ENCODE data around the gene MUSTN1. TPM values are rescaled to one million over a fixed set of nuclear protein-coding genes. Genes with fewer than 3 reads are reported as not detected.
A peak's percentile ranks its signal among the peaks of the same experiment; 100 is the strongest.

MUSTN1 gene
- total RNA-seq, 2 experiments from 2014 or later: 1.3 to 1.9 TPM

- POLR2A ChIA-PET: interaction anchor here (1.6 kb wide), 1 partner anchor 17 kb away, joined by 3 read pairs; no protein-coding TSS in a partner anchor
- Mint-ChIP-seq H3K4me3 (no peak overlapping the region), H3K27me3 (no peaks in the 10 kb centered on the region), H3K4me1 (peaks cover 2% of the 10 kb centered on the region), H3K9me3 (no peaks in the 10 kb centered on the region), H3K36me3 (no peaks in the 10 kb centered on the region), H3K27ac (no peak overlapping the region)
- ATAC-seq (ENCODE audit: low read depth): no peak
- DNase-seq: no peak
Observed at GRCh38 chr3:52819936-52820335, 14.9 kb downstream of the MUSTN1 start.

- H3K4me3 Mint-ChIP-seq: no peak overlapping the region
- no peaks in the 10 kb centered on the region for H3K27me3 Mint-ChIP-seq
- peaks cover 2% of the 10 kb centered on the region for H3K4me1 Mint-ChIP-seq
- ATAC-seq (ENCODE audit: low read depth) (no peak), DNase-seq (no peak)
- H3K36me3 Mint-ChIP-seq: no peaks in the 10 kb centered on the region
- POLR2A ChIA-PET: no interaction called here
- H3K27ac Mint-ChIP-seq: no peak overlapping the region
- H3K9me3 Mint-ChIP-seq: no peaks in the 10 kb centered on the region
Observed at GRCh38 chr3:52817860-52818259, 17.0 kb downstream of the MUSTN1 start.

- Mint-ChIP-seq H3K4me3 (no peak overlapping the region), H3K4me1 (peaks cover 2% of the 10 kb centered on the region), H3K9me3 (no peaks in the 10 kb centered on the region), H3K27ac (no peak overlapping the region), H3K36me3 (no peaks in the 10 kb centered on the region), H3K27me3 (no peaks in the 10 kb centered on the region)
- DNase-seq (no peak), ATAC-seq (ENCODE audit: low read depth) (no peak)
- POLR2A ChIA-PET: no interaction called here
Observed at GRCh38 chr3:52817221-52817620, 17.6 kb downstream of the MUSTN1 start.

GRCh38 chr3:52816654-52817053 is 18.2 kb downstream of the MUSTN1 start:
- DNase-seq: no peak
- peaks cover 2% of the 10 kb centered on the region for H3K4me1 Mint-ChIP-seq
- no peak for ATAC-seq (ENCODE audit: low read depth)
- POLR2A ChIA-PET: no interaction called here
- H3K9me3 Mint-ChIP-seq: no peaks in the 10 kb centered on the region
- H3K27me3 Mint-ChIP-seq: no peaks in the 10 kb centered on the region
- H3K4me3 Mint-ChIP-seq: no peak overlapping the region
- no peaks in the 10 kb centered on the region for H3K36me3 Mint-ChIP-seq
- no peak overlapping the region for H3K27ac Mint-ChIP-seq

- DNase-seq: no peak
- Mint-ChIP-seq H3K27me3 (no peaks in the 10 kb centered on the region), H3K9me3 (no peaks in the 10 kb centered on the region)
Observed at GRCh38 chr3:52816199-52816598, 18.6 kb downstream of the MUSTN1 start.

GRCh38 chr3:52813810-52814209 is 21.0 kb downstream of the MUSTN1 start:
- ATAC-seq (ENCODE audit: low read depth): no peak
- no peaks in the 10 kb centered on the region for H3K36me3 Mint-ChIP-seq
- H3K27ac Mint-ChIP-seq: no peak overlapping the region
- peaks cover 12% of the 10 kb centered on the region for H3K4me1 Mint-ChIP-seq
- H3K27me3 Mint-ChIP-seq: peaks cover 4% of the 10 kb centered on the region
- no peak overlapping the region for H3K4me3 Mint-ChIP-seq
- DNase-seq: no peak
- POLR2A ChIA-PET: no interaction called here
- no peaks in the 10 kb centered on the region for H3K9me3 Mint-ChIP-seq

More at GRCh38 chr3:52816199-52816598, 18.6 kb downstream of the MUSTN1 start:
- H3K4me3 Mint-ChIP-seq: no peak overlapping the region
- ATAC-seq (ENCODE audit: low read depth): no peak
- no peak overlapping the region for H3K27ac Mint-ChIP-seq
- H3K4me1 Mint-ChIP-seq: peaks cover 2% of the 10 kb centered on the region
- no peaks in the 10 kb centered on the region for H3K36me3 Mint-ChIP-seq
- POLR2A ChIA-PET: no interaction called here

- ATAC-seq (ENCODE audit: low read depth): no peak
- Mint-ChIP-seq H3K36me3 (no peaks in the 10 kb centered on the region), H3K27ac (peak overlapping the region; percentile 33), H3K4me1 (peaks cover 16% of the 10 kb centered on the region), H3K4me3 (no peak overlapping the region), H3K27me3 (peaks cover 4% of the 10 kb centered on the region), H3K9me3 (no peaks in the 10 kb centered on the region)
- POLR2A ChIA-PET: no interaction called here
- DNase-seq: no peak
Observed at GRCh38 chr3:52811452-52812011, 23.3 kb downstream of the MUSTN1 start.

- H3K4me1 Mint-ChIP-seq: peaks cover 16% of the 10 kb centered on the region
- H3K27me3 Mint-ChIP-seq: peaks cover 4% of the 10 kb centered on the region
- no peak overlapping the region for H3K4me3 Mint-ChIP-seq
- no peak overlapping the region for H3K27ac Mint-ChIP-seq
- no peaks in the 10 kb centered on the region for H3K9me3 Mint-ChIP-seq
- POLR2A ChIA-PET: no interaction called here
- DNase-seq (no peak), ATAC-seq (ENCODE audit: low read depth) (no peak)
- no peaks in the 10 kb centered on the region for H3K36me3 Mint-ChIP-seq
Observed at GRCh38 chr3:52810923-52811322, 23.9 kb downstream of the MUSTN1 start.

- Mint-ChIP-seq H3K36me3 (no peaks in the 10 kb centered on the region), H3K9me3 (no peaks in the 10 kb centered on the region), H3K4me1 (peaks cover 16% of the 10 kb centered on the region), H3K4me3 (no peak overlapping the region), H3K27me3 (peaks cover 4% of the 10 kb centered on the region), H3K27ac (peak overlapping the region; percentile 7)
- POLR2A ChIA-PET: no interaction called here
- ATAC-seq (ENCODE audit: low read depth) (peak; percentile 62), DNase-seq (no peak)
Observed at GRCh38 chr3:52809662-52810377, 25.0 kb downstream of the MUSTN1 start.

- peaks cover 16% of the 10 kb centered on the region for H3K4me1 Mint-ChIP-seq
Observed at GRCh38 chr3:52809149-52809548, 25.7 kb downstream of the MUSTN1 start.

GRCh38 chr3:52805270-52806039 is 29.4 kb downstream of the MUSTN1 start:
- no peak for DNase-seq
- H3K4me1 Mint-ChIP-seq: peaks cover 16% of the 10 kb centered on the region
- H3K27me3 Mint-ChIP-seq: peaks cover 4% of the 10 kb centered on the region
- no peak overlapping the region for H3K4me3 Mint-ChIP-seq
- no peaks in the 10 kb centered on the region for H3K9me3 Mint-ChIP-seq
- no peak for ATAC-seq (ENCODE audit: low read depth)
- POLR2A ChIA-PET: no interaction called here
- H3K27ac Mint-ChIP-seq: no peak overlapping the region
- H3K36me3 Mint-ChIP-seq: no peaks in the 10 kb centered on the region

More at GRCh38 chr3:52809149-52809548, 25.7 kb downstream of the MUSTN1 start:
- H3K27me3 Mint-ChIP-seq: peaks cover 4% of the 10 kb centered on the region
- H3K36me3 Mint-ChIP-seq: no peaks in the 10 kb centered on the region
- no peak overlapping the region for H3K4me3 Mint-ChIP-seq
- ATAC-seq (ENCODE audit: low read depth) (no peak), DNase-seq (no peak)
- H3K27ac Mint-ChIP-seq: no peak overlapping the region
- POLR2A ChIA-PET: no interaction called here
- H3K9me3 Mint-ChIP-seq: no peaks in the 10 kb centered on the region

GRCh38 chr3:52801839-52802238 is 33.0 kb downstream of the MUSTN1 start:
- no peak overlapping the region for H3K4me3 Mint-ChIP-seq
- POLR2A ChIA-PET: no interaction called here
- DNase-seq: no peak
- H3K27ac Mint-ChIP-seq: no peak overlapping the region
- no peaks in the 10 kb centered on the region for H3K4me1 Mint-ChIP-seq
- no peaks in the 10 kb centered on the region for H3K9me3 Mint-ChIP-seq
- ATAC-seq (ENCODE audit: low read depth): no peak
- H3K27me3 Mint-ChIP-seq: no peaks in the 10 kb centered on the region
- no peaks in the 10 kb centered on the region for H3K36me3 Mint-ChIP-seq

- no peaks in the 10 kb centered on the region for H3K9me3 Mint-ChIP-seq
- H3K27me3 Mint-ChIP-seq: no peaks in the 10 kb centered on the region
- DNase-seq (no peak), ATAC-seq (ENCODE audit: low read depth) (no peak)
- no peak overlapping the region for H3K27ac Mint-ChIP-seq
- H3K4me3 Mint-ChIP-seq: no peak overlapping the region
- H3K36me3 Mint-ChIP-seq: no peaks in the 10 kb centered on the region
- POLR2A ChIA-PET: no interaction called here
- no peaks in the 10 kb centered on the region for H3K4me1 Mint-ChIP-seq
Observed at GRCh38 chr3:52800079-52800478, 34.7 kb downstream of the MUSTN1 start.

GRCh38 chr3:52798978-52799476 is 35.8 kb downstream of the MUSTN1 start:
- no peak overlapping the region for H3K27ac Mint-ChIP-seq
- DNase-seq: no peak
- H3K36me3 Mint-ChIP-seq: no peaks in the 10 kb centered on the region
- no peaks in the 10 kb centered on the region for H3K4me1 Mint-ChIP-seq
- peak; percentile 20 for ATAC-seq (ENCODE audit: low read depth)
- H3K9me3 Mint-ChIP-seq: no peaks in the 10 kb centered on the region
- H3K4me3 Mint-ChIP-seq: no peak overlapping the region
- POLR2A ChIA-PET: no interaction called here
- no peaks in the 10 kb centered on the region for H3K27me3 Mint-ChIP-seq
